Neural cell (in vitro differentiated cells): ENCODE measurements around the gene BTN1A1.

Experiments
- CTCF ChIP-seq: fragments of 450-650 bp; IDR thresholded peaks from 2 replicates; pipeline ENCODE4 v1.5.1; 2014; ENCODE audit warnings: antibody characterized with exemption, mild to moderate bottlenecking, moderate library complexity; ENCODE audit not compliant: poor library complexity, severe bottlenecking
- EP300 ChIP-seq: fragments of 450-650 bp; conservative IDR thresholded peaks from 2 replicates; pipeline ENCODE4 v1.6.1; 2014; ENCODE audit warnings: antibody characterized with exemption, mild to moderate bottlenecking, moderate library complexity; ENCODE audit not compliant: poor library complexity, severe bottlenecking
- EZH2 ChIP-seq: fragments of 200-600, 300-800 bp; shearing (Covaris generic), sonication (generic); IDR thresholded peaks from 2 replicates; pipeline ENCODE4 v1.6.1; 2014; ENCODE audit warnings: antibody characterized with exemption, low read length, borderline replicate concordance, mild to moderate bottlenecking; ENCODE audit not compliant: insufficient read depth, poor library complexity, severe bottlenecking
- MXI1 ChIP-seq: fragments of 450-650 bp; conservative IDR thresholded peaks from 2 replicates; pipeline ENCODE4 v1.6.1; 2014; ENCODE audit warnings: antibody characterized with exemption, mild to moderate bottlenecking; ENCODE audit not compliant: poor library complexity, severe bottlenecking
- TAF1 ChIP-seq: IDR thresholded peaks from 2 replicates; pipeline ENCODE4 v1.6.1; 2012; ENCODE audit warnings: low read depth

GRCh38 chr6:26520850-26521599, 20.9 kb downstream of the BTN1A1 start:
- no peak for TF ChIP-seq EZH2
- TF ChIP-seq CTCF, result no peak
- TF ChIP-seq EP300, result no peak
- no peak for TF ChIP-seq TAF1
- TF ChIP-seq MXI1, result no peak
